ENCODE data around the gene PKIB.

- TF ChIP-seq POLR2A (IDR thresholded peaks at IDR 0.05; ENCODE audit: low read depth, low read length), result no peak
- no peak for TF ChIP-seq POLR2AphosphoS5 (IDR thresholded peaks at IDR 0.05; ENCODE audit: low read depth, low read length)
- TF ChIP-seq SPI1 (IDR thresholded peaks at IDR 0.05; ENCODE audit: low read depth, low read length), result no peak
- no peak for TF ChIP-seq PAX5 (IDR thresholded peaks at IDR 0.05; ENCODE audit: insufficient read depth, low read length, severe bottlenecking)
- no peak for TF ChIP-seq TAF1 (IDR thresholded peaks at IDR 0.05; ENCODE audit: low read depth, low read length)
These were observed 50.1 kb downstream of the PKIB start for GRCh38 chr6:122660296-122660695.

All from GM12891 (cell line).